NCI-H524 treated with DMSO at 0.1 percent for 48 hours (cell line): Measurements from ENCODE around the gene DLG5.
A peak's percentile ranks its signal among the peaks of the same experiment; 100 is the strongest.

Experiments
- DNase-seq: peaks from one replicate; lab custom pipeline; 2025; lab: John Stamatoyannopoulos, UW

The DLG5 gene

DNA sequence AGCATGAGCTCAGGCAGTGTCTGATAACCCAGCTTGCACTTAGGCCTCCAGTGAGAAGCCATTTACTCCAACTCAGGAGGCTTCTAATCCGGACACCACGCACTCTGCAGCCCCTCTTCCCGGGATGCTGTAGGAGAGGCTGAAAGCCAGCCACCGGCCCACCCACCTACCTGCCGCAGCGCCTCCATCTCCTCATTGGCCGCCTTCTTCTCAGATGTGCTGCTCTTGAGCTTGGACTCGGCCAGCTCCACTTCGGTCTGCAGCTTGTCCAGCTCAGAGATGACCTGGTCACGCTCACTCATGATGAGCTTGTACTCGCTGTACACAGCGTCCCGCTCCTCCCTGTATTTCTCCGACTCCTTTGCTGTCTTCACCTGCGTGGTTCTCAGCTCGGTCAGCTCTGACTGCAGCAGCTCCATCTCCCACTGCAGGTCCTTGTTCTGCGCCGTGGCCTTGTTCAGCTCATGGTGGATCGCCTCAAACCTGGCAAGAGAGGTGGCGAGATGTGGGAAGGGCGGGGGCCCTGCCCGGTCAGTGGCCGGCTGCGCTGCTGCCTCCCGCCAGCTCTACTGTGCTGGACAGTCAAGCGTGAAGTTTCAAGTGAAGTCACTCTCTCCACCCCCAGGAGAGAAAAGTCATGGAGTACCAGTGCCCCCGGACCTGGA is 84.7 kb downstream of the DLG5 start:
- no peak for DNase-seq

DNA sequence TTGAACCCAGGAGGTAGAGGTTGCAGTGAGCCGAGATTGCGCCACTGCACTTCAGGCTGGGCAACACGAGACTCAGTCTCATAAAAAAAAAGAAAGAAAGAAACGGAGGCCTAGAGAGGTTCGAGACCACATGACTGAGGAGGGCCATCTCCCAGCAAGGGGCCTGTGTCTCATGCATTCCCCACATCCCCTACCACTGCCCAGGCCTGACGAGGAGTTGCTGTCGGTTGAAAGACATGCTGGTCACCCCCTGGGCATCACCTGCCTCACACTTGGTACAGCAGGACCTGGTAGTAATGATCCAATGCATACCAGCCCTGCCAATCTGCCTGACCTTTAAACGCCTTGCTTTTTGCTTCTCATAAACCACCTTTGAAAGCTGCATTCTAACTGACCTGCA is 85.9 kb downstream of the DLG5 start:
- no peak for DNase-seq

DNA sequence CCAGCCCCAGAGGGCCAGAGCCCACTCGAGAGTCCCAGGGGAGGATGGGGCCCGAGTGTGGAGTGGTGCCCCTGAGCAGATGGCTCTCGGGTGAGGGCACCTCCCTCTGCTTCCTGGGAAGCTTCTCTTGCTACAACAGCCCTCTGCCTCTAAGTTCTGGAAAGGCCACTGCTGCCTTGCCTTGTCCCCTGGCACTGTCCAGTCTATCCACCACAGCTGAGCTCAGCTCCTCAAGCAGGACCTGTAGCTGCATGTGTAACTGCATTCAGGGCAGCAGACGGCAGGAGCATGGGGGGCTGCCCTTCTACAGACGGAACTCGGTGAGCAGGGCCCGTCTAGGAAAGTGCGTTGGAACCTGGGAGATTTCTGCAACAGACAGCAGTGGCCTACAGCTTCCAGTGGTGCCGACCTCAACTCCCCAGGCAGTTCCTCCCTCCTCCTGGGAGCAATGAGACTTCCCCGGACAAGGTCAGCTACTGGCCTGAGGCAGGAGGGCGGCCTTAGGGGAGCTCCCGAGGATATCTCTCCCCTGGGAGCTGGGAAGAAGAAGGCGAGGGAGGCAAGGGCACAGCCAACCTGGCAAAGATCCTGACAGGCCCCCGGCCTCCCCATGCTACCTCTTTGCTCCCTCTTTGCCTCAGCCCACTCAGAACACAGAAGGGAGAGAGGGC is 88.5 kb downstream of the DLG5 start:
- no peak for DNase-seq

DNA sequence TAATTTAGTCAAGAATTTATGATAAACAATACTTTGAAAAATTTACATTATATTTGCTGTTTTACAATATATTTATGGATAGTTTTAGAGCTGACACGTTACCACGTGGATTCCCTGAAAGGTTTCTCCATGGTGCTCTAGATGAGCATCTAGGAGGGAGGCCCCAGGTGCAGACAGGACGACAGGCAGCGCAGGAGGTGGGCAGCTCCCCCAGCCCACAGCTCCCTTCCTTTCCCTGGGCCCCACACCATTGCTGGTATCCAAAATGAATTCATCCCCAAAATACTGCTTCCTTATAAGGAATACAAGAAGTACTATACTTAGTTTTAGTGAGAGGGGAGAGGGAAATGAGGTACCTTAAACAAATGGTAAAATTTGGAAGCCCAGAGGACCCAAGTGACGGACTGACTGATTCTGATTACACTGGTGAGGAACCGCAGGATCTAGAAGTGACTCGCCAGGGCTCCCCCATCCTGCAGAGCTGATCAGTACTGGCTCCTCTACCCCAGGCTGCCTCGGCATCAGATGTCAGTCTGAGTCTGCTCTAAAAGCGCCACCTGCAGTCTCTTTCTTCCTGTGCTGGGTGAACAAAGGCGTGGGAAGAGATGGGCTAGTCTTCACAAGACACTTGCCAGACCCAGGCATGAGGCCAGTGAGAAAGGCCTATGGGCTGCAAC is 89.2 kb downstream of the DLG5 start:
- DNase-seq: peak; percentile 70

DNA sequence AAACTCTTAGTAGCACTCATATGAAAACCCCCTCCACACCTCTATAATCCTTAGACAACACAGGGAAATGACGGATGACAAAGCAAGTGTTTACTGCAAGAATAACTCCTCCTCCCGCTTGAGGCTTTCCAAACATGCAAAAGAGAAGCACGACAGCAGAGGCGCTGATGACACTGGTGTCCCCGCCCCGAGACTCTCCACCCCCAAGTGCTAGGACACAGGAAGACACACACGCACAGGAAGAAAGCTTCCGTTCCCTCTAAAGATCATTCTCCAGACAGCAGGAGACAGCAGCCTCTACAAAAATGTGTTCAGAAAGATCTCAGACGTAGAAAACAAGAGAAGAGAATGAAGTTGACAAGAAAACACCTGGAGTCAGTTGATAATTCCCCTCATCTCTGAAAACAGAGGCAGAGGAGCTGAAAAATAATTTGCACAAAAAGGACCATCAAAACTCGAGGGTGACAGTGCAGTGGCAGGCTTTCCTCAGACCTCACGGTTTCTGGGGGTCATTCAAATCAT is 90.2 kb downstream of the DLG5 start:
- DNase-seq: no peak

DNA sequence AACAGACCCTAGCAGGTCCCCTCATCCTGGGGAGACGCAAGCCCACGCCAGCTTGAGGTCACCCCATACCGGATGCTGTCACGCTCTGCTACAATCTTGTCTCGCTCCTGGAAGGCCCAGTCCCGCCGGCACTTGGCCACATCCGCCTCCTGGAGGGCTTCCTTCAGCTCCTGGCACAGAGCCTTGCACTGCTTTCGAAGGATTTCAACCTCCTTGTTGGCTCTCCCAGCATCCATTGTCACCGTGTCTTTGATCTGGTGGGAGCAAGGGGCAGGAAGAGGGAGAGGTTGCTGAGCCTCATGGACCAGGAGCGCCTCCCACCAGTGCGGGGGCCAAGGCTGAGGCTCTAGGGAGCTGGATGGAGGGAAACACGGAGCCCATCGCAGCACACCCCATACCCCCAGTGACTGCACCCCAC is 90.9 kb downstream of the DLG5 start:
- DNase-seq: no peak

DNA sequence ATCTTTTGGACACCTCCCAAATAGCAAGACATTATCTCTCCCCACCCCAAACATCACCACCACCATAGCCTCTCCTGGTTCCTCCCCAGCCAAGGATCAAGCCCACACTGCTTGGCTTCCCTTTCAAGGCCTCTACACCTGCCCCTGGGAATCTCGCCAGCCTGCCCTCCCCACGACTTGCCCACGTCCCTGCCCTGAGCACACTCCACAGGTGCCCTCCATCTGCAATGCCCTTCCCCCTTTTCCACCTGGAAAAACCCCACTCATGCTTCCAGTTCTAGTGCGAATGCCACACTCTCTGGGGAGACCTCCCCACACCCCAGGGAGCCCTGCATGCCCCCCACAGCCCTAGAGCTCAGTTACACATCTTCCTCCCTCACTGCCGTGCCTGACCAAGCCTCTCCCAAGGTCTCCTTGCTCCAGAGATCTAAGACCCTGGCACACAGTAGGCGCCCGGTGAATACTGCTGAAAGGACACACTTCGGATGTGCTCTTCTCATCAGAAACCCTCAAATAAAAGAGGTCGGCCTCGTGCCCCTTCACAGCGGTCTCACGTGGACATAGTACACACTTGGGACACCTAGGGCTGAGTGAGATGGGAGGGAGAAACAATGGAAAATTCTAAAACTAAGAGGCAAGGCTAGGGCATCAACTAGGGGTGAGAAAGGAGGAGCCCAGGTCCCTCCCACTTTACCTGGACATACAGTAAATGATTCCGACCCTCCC is 91.4 kb downstream of the DLG5 start:
- DNase-seq: no peak

DNA sequence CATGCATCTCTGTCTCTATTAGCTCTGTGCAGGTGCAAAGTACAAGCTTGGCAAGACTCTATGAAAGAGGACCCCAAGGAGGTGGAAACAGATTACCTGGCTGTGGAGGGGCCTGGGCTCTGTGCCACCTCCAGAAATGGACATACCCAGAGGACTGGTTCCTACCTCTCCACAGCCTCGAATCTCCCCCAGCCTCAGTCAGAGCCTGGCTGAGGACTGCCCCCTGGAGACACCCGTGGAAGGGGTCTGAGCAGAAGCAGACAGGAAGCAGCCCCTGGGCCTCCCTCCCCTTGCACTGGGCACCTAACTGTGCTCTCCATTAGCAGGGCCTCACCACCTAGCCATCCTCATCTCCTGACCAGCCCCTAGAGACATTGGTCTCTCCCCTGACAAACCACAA is 92.0 kb downstream of the DLG5 start:
- DNase-seq: no peak

DNA sequence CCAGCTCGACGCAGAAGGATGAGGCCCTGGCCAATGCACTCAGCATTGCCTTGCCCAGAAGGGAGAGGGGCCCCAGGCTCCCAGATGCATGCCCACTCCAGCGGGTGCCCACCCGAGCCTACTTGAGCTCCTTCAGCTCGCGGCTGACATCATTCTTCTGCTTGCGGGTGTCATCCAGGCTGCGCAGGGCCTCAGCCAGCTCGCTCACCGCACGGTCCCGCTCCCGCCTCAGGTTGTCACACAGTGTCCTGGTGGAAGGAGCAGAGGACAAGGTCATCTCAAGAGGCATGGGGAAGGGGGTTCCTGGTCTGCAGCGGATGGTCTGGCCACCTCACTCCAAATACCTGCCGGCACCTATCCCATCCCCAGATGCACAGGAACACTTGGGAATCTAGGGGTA is 92.8 kb downstream of the DLG5 start:
- no peak for DNase-seq

DNA sequence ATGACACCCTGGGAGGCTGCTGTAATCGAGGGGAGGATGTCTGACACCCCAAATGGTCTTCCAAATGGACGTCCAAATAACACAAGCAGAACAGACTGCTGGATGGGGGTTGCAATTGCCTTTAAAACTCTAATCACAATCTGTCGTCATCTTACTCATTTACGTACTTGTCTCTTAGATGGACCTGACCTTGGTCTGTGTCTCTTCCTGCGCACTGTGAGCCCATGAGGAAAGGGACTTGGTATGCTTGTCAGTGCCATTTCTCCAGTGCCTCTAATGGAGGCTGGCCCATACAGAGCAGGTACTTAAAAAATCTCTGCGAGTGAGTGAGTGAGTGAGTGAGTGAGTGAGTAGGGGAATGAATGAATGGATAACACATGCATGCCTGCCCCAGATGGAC is 93.3 kb downstream of the DLG5 start:
- DNase-seq: no peak

DNA sequence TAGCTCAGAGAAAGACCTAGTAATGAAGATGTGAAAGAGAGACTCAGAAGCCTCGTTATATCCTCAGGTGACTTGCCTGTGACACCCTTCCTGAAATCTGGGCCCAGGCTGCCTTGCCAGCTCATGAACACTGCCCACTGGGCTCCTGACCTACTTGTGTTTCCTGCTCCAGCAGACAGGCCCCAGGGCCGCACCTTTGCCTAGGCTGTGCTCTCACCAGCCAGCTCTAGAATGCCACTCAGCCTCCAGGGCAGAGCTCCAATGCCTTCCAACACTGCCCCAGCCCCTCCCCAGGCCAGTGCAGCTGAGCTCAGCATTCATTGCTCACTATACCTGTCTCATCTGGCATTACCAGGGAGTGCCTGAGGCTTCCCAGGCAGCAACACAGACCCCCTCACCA is 94.3 kb downstream of the DLG5 start:
- DNase-seq: no peak

DNA sequence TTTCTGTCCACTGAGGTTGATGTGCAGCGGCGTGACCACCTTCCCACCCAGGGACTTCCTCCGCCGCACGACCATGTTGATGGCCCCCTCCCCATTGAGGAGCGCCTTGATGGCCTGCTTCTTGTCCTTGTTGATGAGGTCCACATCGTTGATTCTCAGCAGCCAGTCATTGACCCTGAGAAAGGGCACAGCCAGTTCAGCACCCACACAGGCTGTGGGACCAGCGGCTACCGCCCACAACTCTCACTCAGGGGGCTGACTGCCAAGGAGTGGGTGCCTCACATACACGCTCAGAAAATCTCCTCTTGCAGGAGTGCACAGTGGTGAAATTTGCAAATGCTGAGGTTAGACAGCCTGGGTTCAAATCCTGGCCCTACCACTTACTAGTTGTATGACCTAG is 97.2 kb downstream of the DLG5 start:
- DNase-seq: no peak

DNA sequence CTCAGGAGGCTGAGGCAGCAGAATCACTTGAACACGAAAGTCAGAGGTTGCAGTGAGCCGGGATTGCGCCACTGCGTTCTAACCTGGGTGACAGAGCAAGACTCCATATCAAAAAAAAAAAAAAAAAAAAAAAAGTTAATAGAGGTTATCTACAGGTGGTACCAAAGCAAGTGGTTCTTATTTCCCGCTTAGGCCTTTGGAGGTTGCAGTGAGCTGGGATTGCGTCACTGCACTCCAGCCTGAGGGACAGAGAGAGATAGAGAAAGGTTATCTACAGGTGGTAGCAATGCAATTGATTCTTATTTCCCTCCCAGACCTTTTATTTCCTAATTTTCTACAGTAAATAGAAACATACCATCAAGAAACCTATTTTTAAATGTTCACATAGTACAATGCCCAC is 98.2 kb downstream of the DLG5 start:
- DNase-seq: no peak

DNA sequence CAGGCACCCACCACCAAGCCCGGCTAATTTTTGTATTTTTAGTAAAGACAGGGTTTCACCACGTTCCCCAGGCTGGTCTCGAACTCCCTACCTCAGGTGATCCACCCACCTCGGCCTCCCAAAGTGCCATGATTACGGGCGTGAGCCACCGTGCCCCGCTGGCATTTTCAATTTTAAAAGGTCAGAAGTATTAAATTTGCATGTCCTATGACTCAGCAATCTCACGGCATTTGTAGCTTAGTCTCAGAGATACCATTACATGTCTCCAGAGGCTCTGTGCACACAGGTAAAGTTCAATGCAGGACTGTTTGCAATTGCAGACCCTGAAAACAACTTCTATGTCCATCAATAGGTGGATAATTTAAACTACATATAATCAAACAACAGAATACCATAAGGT is 99.2 kb downstream of the DLG5 start:
- no peak for DNase-seq

DNA sequence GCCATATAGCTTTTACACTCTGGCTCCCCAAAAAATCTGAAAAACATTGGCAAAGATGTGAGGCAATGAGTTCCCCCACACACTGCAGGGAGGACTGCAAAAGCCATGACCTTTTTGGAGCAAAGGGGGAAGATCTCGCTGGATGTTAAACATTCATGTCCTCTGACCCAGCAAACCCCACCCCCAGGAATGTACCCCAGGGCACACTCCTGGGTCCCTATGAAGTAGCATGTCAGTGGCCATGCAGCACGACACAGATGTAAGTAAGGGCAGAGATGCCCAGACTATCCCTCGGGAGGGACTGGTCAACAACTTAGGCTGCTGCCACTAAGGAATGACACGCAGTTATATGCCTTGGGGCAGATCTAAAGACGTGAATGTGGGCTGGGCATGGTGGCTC is 100.6 kb downstream of the DLG5 start:
- no peak for DNase-seq

DNA sequence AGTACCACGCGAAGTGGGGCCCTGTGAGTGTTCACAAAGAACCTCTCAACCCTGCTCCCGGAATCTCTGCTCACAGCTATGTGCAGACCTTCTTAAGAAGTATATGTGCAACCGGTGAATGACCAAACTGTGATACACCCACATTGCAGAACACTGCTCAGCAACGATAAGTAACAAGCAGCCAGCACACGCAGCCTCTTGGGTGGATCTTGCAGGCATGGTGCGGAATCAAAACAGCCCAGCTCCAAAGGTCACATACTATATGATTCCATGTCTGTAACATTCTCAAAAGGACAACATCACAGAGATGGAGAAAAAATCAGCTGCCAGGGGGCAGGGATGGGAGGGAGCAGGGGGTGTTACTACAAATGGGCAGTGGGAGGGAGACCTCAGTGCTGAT is 101.6 kb downstream of the DLG5 start:
- no peak for DNase-seq

DNA sequence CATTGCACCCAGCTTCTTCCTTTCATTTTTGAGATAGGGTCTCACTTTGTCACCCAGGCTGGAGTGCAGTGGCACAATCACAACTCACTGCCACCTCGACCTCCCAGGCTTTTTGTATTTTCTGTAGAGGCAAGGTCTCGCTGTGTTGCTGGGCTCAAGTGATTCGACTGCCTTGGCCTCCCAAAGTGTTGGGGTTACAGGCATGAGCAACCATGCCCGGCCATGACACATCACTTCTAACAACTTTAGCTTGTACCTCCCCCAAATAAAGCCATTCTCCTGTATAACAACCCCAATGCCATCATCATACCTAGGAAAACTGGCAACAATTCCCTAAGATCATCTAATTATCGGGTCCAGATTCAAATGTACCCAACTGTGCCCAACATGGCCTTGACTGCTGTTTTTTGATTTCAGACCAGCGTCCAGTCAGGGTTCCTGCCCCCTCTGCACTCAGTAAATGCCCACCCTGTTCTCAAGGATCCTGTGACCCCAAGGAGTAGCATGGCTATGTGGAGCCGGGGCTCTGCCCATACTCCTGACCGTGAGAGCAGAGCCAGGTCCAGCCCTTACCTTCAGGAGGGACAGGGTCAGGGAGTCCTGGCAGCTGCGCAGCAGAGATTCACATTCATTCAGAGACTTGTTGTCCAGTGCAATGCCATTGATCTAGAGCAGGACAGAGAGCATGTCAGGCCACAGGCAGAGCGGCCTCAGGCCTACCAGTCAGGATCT is 102.6 kb downstream of the DLG5 start:
- no peak for DNase-seq

DNA sequence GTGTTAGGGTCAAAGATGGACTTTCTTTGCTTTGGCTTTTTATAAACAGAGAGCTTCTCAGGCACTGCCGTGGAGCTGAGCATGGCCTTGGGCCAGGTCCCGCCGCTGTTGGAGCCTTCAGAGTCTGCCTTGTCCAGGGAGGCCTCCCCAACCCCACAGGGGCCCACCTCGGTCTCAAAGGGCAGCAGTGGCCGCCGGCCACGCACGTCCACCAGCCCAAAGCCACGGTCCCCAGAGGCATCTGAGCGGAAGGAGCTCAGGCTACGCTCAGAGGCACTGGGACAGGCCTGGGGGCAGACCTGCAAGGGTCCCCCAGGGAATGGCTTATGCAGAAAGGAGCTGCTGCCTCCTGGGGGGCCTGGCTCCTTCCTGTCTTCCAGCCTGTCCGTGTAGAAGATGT is 105.0 kb downstream of the DLG5 start:
- DNase-seq: no peak

DNA sequence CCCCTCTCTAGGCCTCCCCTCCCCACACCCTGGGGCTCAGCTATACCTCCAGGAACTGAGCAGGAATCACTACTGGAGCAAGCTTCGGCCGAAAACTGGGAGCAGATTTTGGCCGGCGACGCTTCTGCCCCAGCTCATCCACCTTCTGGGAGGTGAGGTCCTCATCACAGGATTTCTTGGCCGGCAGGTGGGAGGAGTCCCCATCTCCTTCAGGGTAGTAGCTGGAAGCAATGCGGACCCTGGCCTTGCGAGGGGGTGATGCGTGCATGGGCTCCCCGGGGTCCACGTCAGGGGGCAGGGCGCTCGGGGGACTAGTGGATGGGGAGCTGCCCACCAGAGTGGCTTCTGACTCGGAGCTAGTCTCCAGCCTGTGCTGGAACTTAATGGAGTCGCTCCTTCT is 105.5 kb downstream of the DLG5 start:
- no peak for DNase-seq

DNA sequence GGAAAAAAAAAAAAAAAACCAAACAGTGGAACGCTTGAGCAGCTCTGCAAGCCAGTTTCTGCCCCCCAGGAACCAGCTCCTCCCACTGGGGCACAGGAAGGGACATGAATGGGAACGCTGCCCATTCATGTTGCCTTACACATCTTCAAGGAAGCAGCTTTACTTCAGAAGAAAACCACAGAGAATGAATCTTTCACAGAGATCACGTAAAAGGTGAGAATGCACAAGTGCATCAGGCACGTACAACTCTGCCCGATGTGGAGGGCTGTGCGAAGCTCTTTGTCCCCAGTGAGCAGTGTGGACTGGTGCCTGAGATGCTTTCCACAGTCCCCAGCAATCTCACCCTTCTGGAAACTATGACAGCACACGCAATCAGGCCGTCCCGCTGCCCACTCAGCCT is 106.2 kb downstream of the DLG5 start:
- DNase-seq: no peak

DNA sequence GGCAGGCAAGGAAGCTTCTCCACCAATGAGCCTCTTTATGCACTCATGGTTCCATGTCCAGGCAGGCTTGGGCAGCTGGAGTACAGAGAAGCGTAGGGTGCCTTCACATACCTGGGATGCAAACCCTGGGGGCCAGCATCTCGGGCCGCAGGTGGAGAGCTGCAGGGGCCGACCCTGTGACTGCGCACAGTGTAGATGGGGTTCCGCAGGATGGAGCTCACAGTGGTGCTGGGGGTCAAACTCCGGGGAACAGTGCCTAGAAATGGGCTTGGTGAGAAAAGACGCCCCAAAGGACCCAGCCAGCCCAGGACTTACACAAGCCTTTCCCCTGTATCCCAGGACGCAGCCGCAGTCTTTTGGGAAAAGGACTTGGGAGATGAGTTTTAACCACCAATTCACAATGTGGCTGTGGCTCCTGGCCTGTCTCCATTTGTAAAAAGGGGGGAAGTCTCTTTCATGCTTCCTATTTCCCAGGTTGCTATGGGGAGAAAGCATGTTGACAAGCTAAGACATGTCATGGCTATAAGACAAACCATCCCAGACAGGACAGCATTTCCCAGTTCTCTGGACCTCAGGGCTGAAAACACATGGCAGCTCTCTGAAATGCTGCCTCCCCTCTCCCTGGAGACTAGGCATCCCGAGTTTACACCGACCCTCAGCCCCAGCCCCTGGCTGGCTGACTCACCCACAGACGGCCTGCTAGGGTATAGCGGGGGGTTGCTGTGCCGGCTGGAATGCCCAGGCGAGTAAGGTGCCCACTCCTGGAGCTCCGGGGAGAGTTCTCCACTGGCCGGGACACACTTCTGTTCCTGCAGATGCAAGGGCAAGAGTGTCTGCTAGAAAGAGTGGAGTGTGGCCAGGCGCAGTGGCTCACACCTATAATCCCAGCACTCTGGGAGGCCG is 107.1 kb downstream of the DLG5 start:
- DNase-seq: no peak
